ENCODE results near the gene PDIA4.

Gene PDIA4

GRCh38 chr7:149048805-149049204, 20.5 kb upstream of the PDIA4 start:
- no peak for TF ChIP-seq YY1 (IDR thresholded peaks at IDR 0.05; ENCODE audit: low read depth)
- no peak for TF ChIP-seq EP300 (IDR thresholded peaks at IDR 0.05; ENCODE audit: borderline replicate concordance)
- no peak for TF ChIP-seq NFIC (IDR thresholded peaks at IDR 0.05)
- TF ChIP-seq, protein P1, sequence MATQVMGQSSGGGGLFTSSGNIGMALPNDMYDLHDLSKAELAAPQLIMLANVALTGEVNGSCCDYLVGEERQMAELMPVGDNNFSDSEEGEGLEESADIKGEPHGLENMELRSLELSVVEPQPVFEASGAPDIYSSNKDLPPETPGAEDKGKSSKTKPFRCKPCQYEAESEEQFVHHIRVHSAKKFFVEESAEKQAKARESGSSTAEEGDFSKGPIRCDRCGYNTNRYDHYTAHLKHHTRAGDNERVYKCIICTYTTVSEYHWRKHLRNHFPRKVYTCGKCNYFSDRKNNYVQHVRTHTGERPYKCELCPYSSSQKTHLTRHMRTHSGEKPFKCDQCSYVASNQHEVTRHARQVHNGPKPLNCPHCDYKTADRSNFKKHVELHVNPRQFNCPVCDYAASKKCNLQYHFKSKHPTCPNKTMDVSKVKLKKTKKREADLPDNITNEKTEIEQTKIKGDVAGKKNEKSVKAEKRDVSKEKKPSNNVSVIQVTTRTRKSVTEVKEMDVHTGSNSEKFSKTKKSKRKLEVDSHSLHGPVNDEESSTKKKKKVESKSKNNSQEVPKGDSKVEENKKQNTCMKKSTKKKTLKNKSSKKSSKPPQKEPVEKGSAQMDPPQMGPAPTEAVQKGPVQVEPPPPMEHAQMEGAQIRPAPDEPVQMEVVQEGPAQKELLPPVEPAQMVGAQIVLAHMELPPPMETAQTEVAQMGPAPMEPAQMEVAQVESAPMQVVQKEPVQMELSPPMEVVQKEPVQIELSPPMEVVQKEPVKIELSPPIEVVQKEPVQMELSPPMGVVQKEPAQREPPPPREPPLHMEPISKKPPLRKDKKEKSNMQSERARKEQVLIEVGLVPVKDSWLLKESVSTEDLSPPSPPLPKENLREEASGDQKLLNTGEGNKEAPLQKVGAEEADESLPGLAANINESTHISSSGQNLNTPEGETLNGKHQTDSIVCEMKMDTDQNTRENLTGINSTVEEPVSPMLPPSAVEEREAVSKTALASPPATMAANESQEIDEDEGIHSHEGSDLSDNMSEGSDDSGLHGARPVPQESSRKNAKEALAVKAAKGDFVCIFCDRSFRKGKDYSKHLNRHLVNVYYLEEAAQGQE (IDR thresholded peaks at IDR 0.05; ENCODE audit: low read depth): no peak
- TF ChIP-seq TCF12 (IDR thresholded peaks at IDR 0.05; ENCODE audit: low read depth): no peak
- no peak for TF ChIP-seq RAD21 (IDR thresholded peaks at IDR 0.05; ENCODE audit: low read depth)

- TF ChIP-seq EP300 (IDR thresholded peaks at IDR 0.05; ENCODE audit: borderline replicate concordance): no peak
- TF ChIP-seq YY1 (IDR thresholded peaks at IDR 0.05; ENCODE audit: low read depth): no peak
- TF ChIP-seq TCF12 (IDR thresholded peaks at IDR 0.05; ENCODE audit: low read depth): no peak
- TF ChIP-seq FOXM1 (IDR thresholded peaks at IDR 0.05; ENCODE audit: borderline replicate concordance, low read depth): no peak
- no peak for TF ChIP-seq NFIC (IDR thresholded peaks at IDR 0.05)
- no peak for TF ChIP-seq TAF1 (IDR thresholded peaks at IDR 0.05; ENCODE audit: low read depth)
- TF ChIP-seq, protein P2, sequence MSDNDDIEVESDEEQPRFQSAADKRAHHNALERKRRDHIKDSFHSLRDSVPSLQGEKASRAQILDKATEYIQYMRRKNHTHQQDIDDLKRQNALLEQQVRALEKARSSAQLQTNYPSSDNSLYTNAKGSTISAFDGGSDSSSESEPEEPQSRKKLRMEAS (IDR thresholded peaks at IDR 0.05): no peak
These were observed 18.1 kb upstream of the PDIA4 start for GRCh38 chr7:149046416-149046815.

- TF ChIP-seq EGR1 (IDR thresholded peaks at IDR 0.05) (no peak), NFIC (IDR thresholded peaks at IDR 0.05) (no peak), CREB1 (IDR thresholded peaks at IDR 0.05; ENCODE audit: low read depth) (no peak), YY1 (IDR thresholded peaks at IDR 0.05; ENCODE audit: low read depth) (no peak), CEBPB (IDR thresholded peaks at IDR 0.05) (no peak), TAF1 (IDR thresholded peaks at IDR 0.05; ENCODE audit: low read depth) (no peak), TEAD4 (IDR thresholded peaks at IDR 0.05) (no peak), FOXM1 (IDR thresholded peaks at IDR 0.05; ENCODE audit: borderline replicate concordance, low read depth) (no peak), RAD21 (IDR thresholded peaks at IDR 0.05; ENCODE audit: low read depth) (no peak), EP300 (IDR thresholded peaks at IDR 0.05; ENCODE audit: borderline replicate concordance) (no peak), ZBTB7A (IDR thresholded peaks at IDR 0.05; ENCODE audit: low read depth) (no peak), TCF12 (IDR thresholded peaks at IDR 0.05; ENCODE audit: low read depth) (no peak)
- TF ChIP-seq, protein P1 (IDR thresholded peaks at IDR 0.05; ENCODE audit: low read depth): no peak
- TF ChIP-seq, protein P3, sequence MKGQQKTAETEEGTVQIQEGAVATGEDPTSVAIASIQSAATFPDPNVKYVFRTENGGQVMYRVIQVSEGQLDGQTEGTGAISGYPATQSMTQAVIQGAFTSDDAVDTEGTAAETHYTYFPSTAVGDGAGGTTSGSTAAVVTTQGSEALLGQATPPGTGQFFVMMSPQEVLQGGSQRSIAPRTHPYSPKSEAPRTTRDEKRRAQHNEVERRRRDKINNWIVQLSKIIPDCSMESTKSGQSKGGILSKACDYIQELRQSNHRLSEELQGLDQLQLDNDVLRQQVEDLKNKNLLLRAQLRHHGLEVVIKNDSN (IDR thresholded peaks at IDR 0.05): no peak
- TF ChIP-seq, protein P2 (IDR thresholded peaks at IDR 0.05): no peak
These were observed 15.6 kb upstream of the PDIA4 start for GRCh38 chr7:149043936-149044335.

DNA sequence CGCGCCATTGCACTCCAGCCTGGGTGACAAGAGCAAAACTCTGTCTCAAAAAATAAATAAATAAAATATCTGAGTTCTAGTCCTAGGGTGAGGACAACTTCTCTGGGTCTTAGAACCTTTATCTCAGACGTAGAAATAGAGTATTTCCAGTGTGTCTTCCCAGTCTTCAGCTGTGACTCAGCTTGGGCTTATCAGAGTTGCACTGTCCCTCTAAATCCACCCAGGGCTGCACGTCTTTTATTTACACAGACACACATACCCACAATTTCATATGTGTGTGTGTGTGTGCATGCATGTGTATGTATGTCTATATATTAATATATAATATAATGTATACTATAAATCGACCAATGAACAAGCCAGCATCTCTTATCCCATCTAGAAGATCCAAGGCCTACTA, 13.0 kb upstream of the PDIA4 start:
- no peak for TF ChIP-seq NFIC (IDR thresholded peaks at IDR 0.05)
- TF ChIP-seq EGR1 (IDR thresholded peaks at IDR 0.05): no peak
- no peak for TF ChIP-seq CEBPB (IDR thresholded peaks at IDR 0.05)
- TF ChIP-seq TCF12 (IDR thresholded peaks at IDR 0.05; ENCODE audit: low read depth): no peak

GRCh38 chr7:149036676-149037075, 8.4 kb upstream of the PDIA4 start:
- TF ChIP-seq, protein P1 (IDR thresholded peaks at IDR 0.05; ENCODE audit: low read depth): no peak
- no peak for TF ChIP-seq CEBPB (IDR thresholded peaks at IDR 0.05)
- TF ChIP-seq EGR1 (IDR thresholded peaks at IDR 0.05): no peak
- TF ChIP-seq TCF12 (IDR thresholded peaks at IDR 0.05; ENCODE audit: low read depth): no peak
- TF ChIP-seq RAD21 (IDR thresholded peaks at IDR 0.05; ENCODE audit: low read depth): no peak

Data from Ishikawa (cell line).